ENCODE results near the gene ZNF837. TPM values are rescaled to one million over a fixed set of nuclear protein-coding genes. Genes with fewer than 3 reads are reported as not detected.

Gene ZNF837
- total and polyA plus RNA-seq, 2 experiments from 2014 or later = 5.0 to 5.4 TPM

- H3K27me3 ChIP-seq = no peaks in the 10 kb centered on the region
- no peaks in the 10 kb centered on the region for H3K9me3 ChIP-seq (ENCODE audit: low read depth)
- H3K79me2 ChIP-seq = peaks cover 48% of the 10 kb centered on the region
- WGBS (ENCODE audit: low lambda C conversion rate, missing lambda C conversion rate) = 40% methylated on average over 10 of the region's 10 CpGs
- no peak overlapping the region for H2AFZ ChIP-seq
- H3K36me3 ChIP-seq (replicated peaks; ENCODE audit: insufficient read depth, low read depth) = no peaks in the 10 kb centered on the region
- H4K20me1 ChIP-seq (ENCODE audit: insufficient read depth, poor library complexity, severe bottlenecking) = no peaks in the 10 kb centered on the region
- no peaks in the 10 kb centered on the region for H3K9me2 ChIP-seq (replicated peaks; ENCODE audit: insufficient read depth)
- H3K4me2 ChIP-seq = no peak overlapping the region
- H3K27ac ChIP-seq = no peak overlapping the region
- no peak for DNase-seq (ENCODE audit: low spot score)
- H3K4me3 ChIP-seq = no peak overlapping the region
- TF ChIP-seq EZH2phosphoT487 (IDR thresholded peaks at IDR 0.05; ENCODE audit: low read depth, severe bottlenecking, unreplicated experiment) (no peak), EZH2 (IDR thresholded peaks at IDR 0.05; ENCODE audit: borderline replicate concordance) (no peak), CTCF (IDR thresholded peaks at IDR 0.05; ENCODE audit: poor library complexity) (no peak)
- peaks cover 12% of the 10 kb centered on the region for H3K4me1 ChIP-seq (ENCODE audit: insufficient read depth)
Measured at GRCh38 chr19:58328999-58329398, 51.8 kb downstream of the ZNF837 start.

GRCh38 chr19:58326914-58327726 lies 53.7 kb downstream of the ZNF837 start, which contains the start of gene ZSCAN22:
Gene ZSCAN22 (plus strand): TSS chr19:58326994. CDS start chr19:58334803, 7,809 bp downstream.
- WGBS (ENCODE audit: low lambda C conversion rate, missing lambda C conversion rate) = under 1% methylated on average over 62 of the region's 62 CpGs
- Histone ChIP-seq H3K79me2 (peaks cover 56% of the 10 kb centered on the region), H3K9me2 (replicated peaks; ENCODE audit: insufficient read depth) (no peaks in the 10 kb centered on the region), H4K20me1 (ENCODE audit: insufficient read depth, poor library complexity, severe bottlenecking) (no peaks in the 10 kb centered on the region), H3K27me3 (no peaks in the 10 kb centered on the region), H3K4me2 (peak within 1 kb of the TSS; percentile 82), H2AFZ (peak within 1 kb of the TSS; percentile 89), H3K27ac (peak within 1 kb of the TSS; percentile 91), H3K9me3 (ENCODE audit: low read depth) (no peaks in the 10 kb centered on the region), H3K4me1 (ENCODE audit: insufficient read depth) (peaks cover 12% of the 10 kb centered on the region), H3K4me3 (peak within 1 kb of the TSS; percentile 95), H3K36me3 (replicated peaks; ENCODE audit: insufficient read depth, low read depth) (no peaks in the 10 kb centered on the region)
- TF ChIP-seq EZH2phosphoT487 (IDR thresholded peaks at IDR 0.05; ENCODE audit: low read depth, severe bottlenecking, unreplicated experiment) (no peak), EZH2 (IDR thresholded peaks at IDR 0.05; ENCODE audit: borderline replicate concordance) (no peak), CTCF (IDR thresholded peaks at IDR 0.05; ENCODE audit: poor library complexity) (no peak)
- peak; percentile 98 for DNase-seq (ENCODE audit: low spot score)

- Histone ChIP-seq H3K27me3 (no peaks in the 10 kb centered on the region), H3K27ac (peak overlapping the region; percentile 14), H2AFZ (no peak overlapping the region), H3K9me3 (ENCODE audit: low read depth) (no peaks in the 10 kb centered on the region), H3K36me3 (replicated peaks; ENCODE audit: insufficient read depth, low read depth) (no peaks in the 10 kb centered on the region), H3K4me3 (peak overlapping the region; percentile 21), H3K4me1 (ENCODE audit: insufficient read depth) (peaks cover 12% of the 10 kb centered on the region), H4K20me1 (ENCODE audit: insufficient read depth, poor library complexity, severe bottlenecking) (no peaks in the 10 kb centered on the region), H3K9me2 (replicated peaks; ENCODE audit: insufficient read depth) (no peaks in the 10 kb centered on the region), H3K4me2 (peak overlapping the region; percentile 81), H3K79me2 (peaks cover 56% of the 10 kb centered on the region)
- TF ChIP-seq EZH2 (IDR thresholded peaks at IDR 0.05; ENCODE audit: borderline replicate concordance) (no peak), EZH2phosphoT487 (IDR thresholded peaks at IDR 0.05; ENCODE audit: low read depth, severe bottlenecking, unreplicated experiment) (no peak), CTCF (IDR thresholded peaks at IDR 0.05; ENCODE audit: poor library complexity) (no peak)
- 13% methylated on average over 9 of the region's 9 CpGs for WGBS (ENCODE audit: low lambda C conversion rate, missing lambda C conversion rate)
- no peak for DNase-seq (ENCODE audit: low spot score)
Measured at GRCh38 chr19:58326501-58326913, 54.3 kb downstream of the ZNF837 start.

Measured in hepatocyte (in vitro differentiated cells).